H9 (cell line): Measurements from ENCODE around the gene RBM23. TPM values are rescaled to one million over a fixed set of nuclear protein-coding genes. Genes with fewer than 3 reads are reported as not detected.

Experiments
- DNase-seq: peaks from one replicate; pipeline ENCODE4 v3.0.0-alpha.2; 2017
- H2AFZ ChIP-seq: one replicate; pipeline ENCODE4 v1.6.1; 2013; ENCODE audit warnings: mild to moderate bottlenecking, low read length, control low read depth, moderate library complexity
- H2AK5ac ChIP-seq: 2 replicates; pipeline ENCODE4 v1.6.1; 2013; ENCODE audit warnings: low read length, control low read depth, mixed read lengths; ENCODE audit not compliant: insufficient read length
- H2BK120ac ChIP-seq: one replicate; pipeline ENCODE4 v1.6.1; 2013; ENCODE audit warnings: low read depth, mild to moderate bottlenecking, low read length, control low read depth, inconsistent platforms; ENCODE audit not compliant: poor library complexity, severe bottlenecking
- H2BK12ac ChIP-seq: 2 replicates; pipeline ENCODE4 v1.6.1; 2013; ENCODE audit warnings: low read length, control low read depth, mixed read lengths, low read depth; ENCODE audit not compliant: insufficient read length
- H2BK15ac ChIP-seq: 2 replicates; pipeline ENCODE4 v1.6.1; 2013; ENCODE audit warnings: low read depth, low read length, control low read depth
- H2BK20ac ChIP-seq: one replicate; pipeline ENCODE4 v1.6.1; 2013; ENCODE audit warnings: low read depth, mild to moderate bottlenecking, low read length, control low read depth, inconsistent platforms; ENCODE audit not compliant: poor library complexity, severe bottlenecking
- H2BK5ac ChIP-seq: 2 replicates; pipeline ENCODE4 v1.6.1; 2013; ENCODE audit warnings: low read length, control low read depth, mixed read lengths; ENCODE audit not compliant: insufficient read length
- H3K14ac ChIP-seq: 2 replicates; pipeline ENCODE4 v1.6.1; 2013; ENCODE audit warnings: low read length, control low read depth; ENCODE audit not compliant: insufficient read depth
- H3K18ac ChIP-seq: 2 replicates; pipeline ENCODE4 v1.6.1; 2013; ENCODE audit warnings: low read depth, mild to moderate bottlenecking, mixed read lengths, low read length, control low read depth; ENCODE audit not compliant: insufficient read length
- H3K23ac ChIP-seq: 2 replicates; pipeline ENCODE4 v1.6.1; 2013; ENCODE audit warnings: low read length, control low read depth, mixed read lengths, low read depth; ENCODE audit not compliant: insufficient read length
- H3K23me2 ChIP-seq: 2 replicates; pipeline ENCODE4 v1.6.1; 2013; ENCODE audit warnings: low read depth, mild to moderate bottlenecking, mixed read lengths, low read length, control low read depth; ENCODE audit not compliant: insufficient read length, poor library complexity, severe bottlenecking
- H3K27ac ChIP-seq: 2 replicates; pipeline ENCODE4 v1.5.1; 2013; ENCODE audit warnings: low read length, control low read depth, mixed read lengths, low read depth; ENCODE audit not compliant: insufficient read length
- H3K27me3 ChIP-seq: 2 replicates; pipeline ENCODE4 v1.6.1; 2013; ENCODE audit warnings: low read length, control low read depth, inconsistent platforms; ENCODE audit not compliant: insufficient read depth
- H3K4ac ChIP-seq: 2 replicates; pipeline ENCODE4 v1.6.1; 2013; ENCODE audit warnings: low read depth, mild to moderate bottlenecking, control low read depth, inconsistent platforms, low read length, moderate library complexity
- H3K4me1 ChIP-seq: 2 replicates; pipeline ENCODE4 v1.6.1; 2013; ENCODE audit warnings: low read length, control low read depth, inconsistent platforms; ENCODE audit not compliant: insufficient read depth
- H3K4me2 ChIP-seq: 2 replicates; pipeline ENCODE4 v1.6.1; 2013; ENCODE audit warnings: low read length, control low read depth, mixed read lengths; ENCODE audit not compliant: insufficient read length, insufficient read depth
- H3K56ac ChIP-seq: 2 replicates; pipeline ENCODE4 v1.6.1; 2013; ENCODE audit warnings: low read depth, mild to moderate bottlenecking, mixed read lengths, low read length, control low read depth; ENCODE audit not compliant: insufficient read length
- H3K79me1 ChIP-seq: 2 replicates; pipeline ENCODE4 v1.6.1; 2013; ENCODE audit warnings: low read depth, mild to moderate bottlenecking, moderate library complexity, low read length, control low read depth, inconsistent platforms; ENCODE audit not compliant: insufficient read depth, poor library complexity, severe bottlenecking
- H3K79me2 ChIP-seq: 2 replicates; pipeline ENCODE4 v1.6.1; 2013; ENCODE audit warnings: low read length, control low read depth, inconsistent platforms; ENCODE audit not compliant: insufficient read depth
- H3K9ac ChIP-seq: 2 replicates; pipeline ENCODE4 v1.6.1; 2013; ENCODE audit warnings: low read length, control low read depth, mixed read lengths; ENCODE audit not compliant: insufficient read length; ENCODE audit errors: extremely low read depth
- H3K9me3 ChIP-seq: one replicate; pipeline ENCODE4 v1.6.1; 2013; ENCODE audit warnings: low read depth, low read length, inconsistent platforms; ENCODE audit not compliant: control insufficient read depth
- H3T11ph ChIP-seq: one replicate; pipeline ENCODE4 v1.6.1; 2013; ENCODE audit warnings: mild to moderate bottlenecking, low read length, control low read depth, inconsistent platforms
- H4K20me1 ChIP-seq: one replicate; pipeline ENCODE4 v1.6.1; 2013; ENCODE audit not compliant: control insufficient read depth, insufficient read length, insufficient read depth
- H4K5ac ChIP-seq: 2 replicates; pipeline ENCODE4 v1.6.1; 2013; ENCODE audit warnings: low read depth, mild to moderate bottlenecking, mixed read lengths, low read length, control low read depth; ENCODE audit not compliant: insufficient read length
- H4K8ac ChIP-seq: replicated peaks from 2 replicates; pipeline ENCODE4 v1.6.1; 2013; ENCODE audit warnings: low read length, control low read depth, mixed read lengths, low read depth; ENCODE audit not compliant: insufficient read length
- H4K91ac ChIP-seq: 2 replicates; pipeline ENCODE4 v1.6.1; 2013; ENCODE audit warnings: low read depth, mild to moderate bottlenecking, moderate library complexity, mixed read lengths, low read length, control low read depth; ENCODE audit not compliant: insufficient read length
- H3K27ac Mint-ChIP-seq, 3 experiments: 2 replicates in 2 of 3; 3 replicates in 1 of 3; pipeline ENCODE4 v1.8.0; 2020 to 2021; ENCODE audit warnings: mixed read lengths in 3 of 3, mild to moderate bottlenecking in 1 of 3, moderate library complexity in 1 of 3
- H3K27me3 Mint-ChIP-seq: 2 replicates; pipeline ENCODE4 v1.8.0; 2021; ENCODE audit warnings: low read depth, mild to moderate bottlenecking, moderate library complexity, mixed read lengths
- H3K36me3 Mint-ChIP-seq, 3 experiments: 2 replicates in 2 of 3; 3 replicates in 1 of 3; pipeline ENCODE4 v1.8.0; 2020 to 2021; ENCODE audit warnings: low read depth in 3 of 3, mixed read lengths in 3 of 3; ENCODE audit not compliant: insufficient read depth in 1 of 3
- H3K4me1 Mint-ChIP-seq, 2 experiments: 2 replicates each; pipeline ENCODE4 v1.8.0; 2020; ENCODE audit warnings: mixed read lengths in 2 of 2
- H3K4me3 Mint-ChIP-seq, 2 experiments: 2 replicates in 1 of 2; 3 replicates in 1 of 2; pipeline ENCODE4 v1.8.0; 2020 to 2021; ENCODE audit warnings: mild to moderate bottlenecking in 2 of 2, mixed read lengths in 2 of 2, moderate library complexity in 1 of 2
- H3K9me3 Mint-ChIP-seq, 2 experiments: 2 replicates in 1 of 2; 3 replicates in 1 of 2; pipeline ENCODE4 v1.8.0; 2020; ENCODE audit warnings: mild to moderate bottlenecking in 2 of 2, mixed read lengths in 2 of 2, moderate library complexity in 1 of 2
- CTCF ChIP-seq: fragments of 200-600 bp; sonication (generic); conservative IDR thresholded peaks from 3 replicates; pipeline ENCODE4 v1.8.0; 2021; ENCODE audit warnings: antibody characterized with exemption, mild to moderate bottlenecking
- WGBS: extraction: QIAGEN DNeasy Blood & Tissue Kit; methylation state at CpG from one replicate; pipeline ENCODE4 v1.1.7; 2013; ENCODE audit warnings: missing lambda C conversion rate, low lambda C conversion rate, mixed read lengths; ENCODE audit not compliant: insufficient read length; ENCODE audit errors: extremely low coverage; 5-methylcytosine and 5-hydroxymethylcytosine counted together
- total RNA-seq: library from RNA; stranded (reverse); gene quantifications from 2 replicates; pipeline ENCODE4 v1.2.1, GENCODE V29; 2021

RBM23 gene
- total RNA-seq, 1 experiment from 2014 or later, result 79.0 TPM

- Histone ChIP-seq H3K79me2 (peaks cover 3% of the 10 kb centered on the region; the same call in 1 of the 2 replicates), H4K20me1 (no peaks in the 10 kb centered on the region), H3K27ac (no peak overlapping the region), H2BK15ac (no peak overlapping the region), H3K23me2 (peaks cover 9% of the 10 kb centered on the region), H3K79me1 (peaks cover 3% of the 10 kb centered on the region), H3K56ac (no peak overlapping the region), H3K14ac (no peak overlapping the region), H2AFZ (no peak overlapping the region), H3K27me3 (no peaks in the 10 kb centered on the region), H3K9ac (no peak overlapping the region), H3K4ac (no peak overlapping the region), H3T11ph (no peak overlapping the region), H4K5ac (no peak overlapping the region), H2BK20ac (no peak overlapping the region), H2AK5ac (no peak overlapping the region), H2BK12ac (no peak overlapping the region), H3K4me1 (peaks cover 3% of the 10 kb centered on the region; the same call in 1 of the 2 replicates), H3K4me2 (no peak overlapping the region), H3K9me3 (no peaks in the 10 kb centered on the region), H4K8ac (no peak overlapping the region), H3K23ac (no peak overlapping the region), H2BK120ac (no peak overlapping the region), H2BK5ac (no peak overlapping the region), H4K91ac (no peak overlapping the region), H3K18ac (no peak overlapping the region)
- Mint-ChIP-seq H3K27me3 (no peaks in the 10 kb centered on the region; the same call in 1 of the 2 replicates), H3K4me1 (peaks cover 16 to 18% of the 10 kb centered on the region in 2 experiments), H3K36me3 (peaks cover 55 to 75% (median 74%) of the 10 kb centered on the region in 3 experiments), H3K27ac (no peak overlapping the region), H3K4me3 (no peak overlapping the region), H3K9me3 (peaks cover 0 to 3% of the 10 kb centered on the region in 2 experiments; a peak in 1 of 5 replicates)
- no peak for DNase-seq
- WGBS, result no CpG with 5 or more reads among the region's 2 CpGs
- TF ChIP-seq CTCF, result no peak
Measured at GRCh38 chr14:22922294-22922693, 3.3 kb upstream of the RBM23 start.
